HG03565 (cell line): ENCODE data around the gene RADIL.

Experiments used
- ATAC-seq: cut with Tn5 transposase; IDR thresholded peaks from one replicate; pipeline ENCODE4 v1.9.1; 2021; ENCODE audit warnings: mild to moderate bottlenecking, moderate library complexity; ENCODE audit not compliant: unreplicated experiment

The RADIL gene

DNA sequence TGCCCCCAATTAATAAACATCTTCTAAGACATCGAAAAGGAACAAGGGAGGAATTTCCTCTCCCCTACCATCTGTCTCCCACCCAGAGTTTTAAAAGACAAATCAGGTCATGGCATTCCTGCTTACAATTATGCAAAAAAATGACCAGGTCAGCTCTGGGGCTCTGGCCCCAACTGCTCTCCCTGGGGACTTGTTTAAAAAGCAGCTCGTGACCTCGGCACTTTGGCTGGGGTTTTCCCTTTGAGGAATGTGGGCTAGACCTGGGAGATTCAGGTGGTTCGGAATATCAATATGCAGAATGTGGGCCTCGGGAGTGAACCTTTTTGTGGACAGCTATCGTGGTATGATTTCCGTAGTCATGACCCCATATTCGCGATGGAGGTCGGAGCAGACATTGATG, 648 bp upstream of the RADIL start:
- ATAC-seq = no peak

DNA sequence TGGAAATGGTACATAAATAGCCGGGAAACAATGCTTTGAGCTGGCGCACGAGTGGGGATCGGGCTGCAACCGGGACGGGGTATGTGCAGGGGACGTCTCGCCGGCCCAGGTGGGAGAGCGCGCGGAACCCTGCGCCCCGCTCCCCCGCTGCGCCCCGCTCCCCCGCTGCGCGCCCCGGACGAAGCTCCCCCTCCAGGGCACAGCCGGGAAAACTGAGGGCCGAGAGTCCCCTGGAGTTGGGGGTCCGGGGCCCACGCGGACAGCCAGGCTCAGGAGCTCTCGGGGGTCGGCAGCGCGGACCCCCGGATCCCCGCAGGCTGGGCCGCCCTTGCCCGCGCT, 514 bp downstream of the RADIL start:
- no peak for ATAC-seq

DNA sequence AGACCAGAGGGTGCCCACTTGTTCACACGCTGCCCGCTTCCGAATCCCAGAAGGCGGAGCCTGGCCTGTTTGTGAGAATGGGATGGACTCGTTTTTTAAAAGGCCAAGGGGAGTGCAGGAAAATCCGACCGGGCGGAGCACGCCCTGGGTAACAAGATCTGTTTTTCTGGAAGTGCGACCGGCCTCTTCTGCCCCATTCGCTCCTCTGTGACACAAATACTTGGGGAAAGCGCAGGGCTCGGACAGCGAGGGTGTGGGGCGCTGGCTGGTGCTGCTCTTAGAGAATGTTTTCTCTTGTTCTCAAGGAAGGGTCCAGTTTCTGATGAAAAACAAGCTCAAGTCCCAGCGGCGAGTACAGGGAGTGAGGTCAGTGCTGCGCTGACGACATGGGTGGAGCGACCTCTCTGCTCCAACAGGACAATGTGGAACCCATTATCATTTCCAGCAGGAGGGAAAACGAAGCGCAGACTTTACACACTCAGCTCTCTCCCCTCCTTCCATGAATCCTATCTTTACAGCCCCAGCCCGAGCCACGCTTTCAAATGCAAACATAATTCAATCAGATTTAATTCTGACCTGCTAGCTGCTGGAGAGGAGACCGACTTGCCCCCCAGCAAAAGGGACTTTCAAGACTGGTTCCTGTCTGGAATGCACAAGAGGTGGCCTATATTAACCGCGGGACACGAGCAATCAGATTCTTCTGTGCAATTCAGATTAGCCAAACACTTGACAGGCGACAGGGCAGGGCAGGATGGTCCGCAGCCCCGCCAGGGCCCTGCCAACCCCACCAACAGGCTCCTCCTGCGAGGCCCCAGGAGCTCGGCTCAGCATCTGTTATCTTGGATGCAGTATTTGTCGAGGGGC, 1.1 kb downstream of the RADIL start:
- no peak for ATAC-seq

- ATAC-seq = no peak
Measured at GRCh38 chr7:4880218-4880617, 3.3 kb downstream of the RADIL start.

DNA sequence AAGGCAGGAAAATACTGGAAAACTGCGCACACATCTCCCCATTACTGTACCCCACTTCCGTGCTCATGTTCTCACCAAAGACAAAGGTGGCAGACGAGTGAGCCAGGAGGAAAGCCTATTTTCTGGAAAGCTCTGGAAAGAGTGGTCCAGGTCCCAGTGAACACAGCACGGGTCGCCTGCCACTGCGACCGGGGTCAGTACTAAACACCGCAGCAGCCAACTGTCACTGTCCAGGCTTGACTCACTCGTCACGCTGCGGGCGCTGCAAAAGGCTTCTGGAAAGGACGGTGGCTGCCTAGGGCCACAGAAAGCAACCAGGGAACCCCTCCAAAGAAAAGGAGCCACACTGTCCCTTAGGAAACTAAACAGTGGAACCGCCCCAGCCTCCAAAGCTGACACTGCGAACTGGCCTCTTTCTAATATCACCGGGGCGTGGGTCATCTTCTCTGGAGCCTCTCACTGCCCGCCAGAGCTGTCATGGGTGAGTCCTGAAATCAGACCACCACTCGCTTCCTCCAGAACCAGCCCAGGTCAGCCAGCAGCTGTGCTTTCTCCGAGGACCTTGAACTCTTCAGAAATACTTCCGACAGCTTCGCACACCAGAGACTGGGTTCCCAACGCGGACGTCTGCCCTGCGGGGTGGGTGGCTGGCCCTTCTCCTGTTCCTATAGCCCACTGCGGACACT, 4.0 kb downstream of the RADIL start:
- no peak for ATAC-seq

- no peak for ATAC-seq
Measured at GRCh38 chr7:4878336-4879335, 4.9 kb downstream of the RADIL start.

DNA sequence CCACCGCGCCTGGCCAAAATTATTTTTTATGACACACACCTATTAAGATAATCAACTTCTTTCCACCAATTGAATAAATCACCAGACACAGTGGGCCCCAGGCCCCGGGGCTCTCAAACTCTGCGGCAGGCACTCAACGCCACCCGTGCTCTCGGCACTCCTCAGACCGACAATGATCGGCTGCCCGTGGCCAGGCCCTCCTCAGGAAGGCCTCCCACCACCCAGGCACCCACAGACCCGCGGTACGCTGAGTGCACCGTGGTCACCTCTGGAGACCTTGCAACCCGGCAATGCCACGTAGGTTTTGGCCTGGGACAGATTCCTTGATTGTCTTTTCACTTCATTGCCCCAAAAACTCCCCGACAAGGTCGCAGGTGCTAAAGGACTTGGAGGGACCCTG, 6.9 kb downstream of the RADIL start:
- ATAC-seq = no peak

DNA sequence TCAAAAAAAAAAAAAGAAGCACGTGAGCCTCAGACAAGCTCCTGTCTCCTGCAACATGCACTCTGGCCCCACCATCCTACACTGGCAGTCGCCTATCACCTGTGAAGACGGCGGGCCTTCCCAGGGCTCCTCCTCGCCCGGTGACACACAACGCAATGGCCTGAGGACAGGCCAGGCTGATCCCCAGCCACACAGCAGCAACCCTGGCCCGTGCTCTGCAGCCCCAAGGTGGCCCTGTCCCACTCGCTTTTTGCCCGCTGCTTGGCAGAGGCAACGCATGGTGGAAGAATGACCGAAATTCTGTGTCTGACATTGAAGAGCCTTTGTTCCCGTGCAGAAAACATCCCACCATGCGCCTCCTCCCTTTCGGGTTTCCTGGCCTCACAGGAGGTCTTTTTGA, 8.1 kb downstream of the RADIL start:
- ATAC-seq = no peak

- ATAC-seq = no peak
Measured at GRCh38 chr7:4873071-4873944, 10.2 kb downstream of the RADIL start.

- no peak for ATAC-seq
Measured at GRCh38 chr7:4871930-4872675, 11.4 kb downstream of the RADIL start.

DNA sequence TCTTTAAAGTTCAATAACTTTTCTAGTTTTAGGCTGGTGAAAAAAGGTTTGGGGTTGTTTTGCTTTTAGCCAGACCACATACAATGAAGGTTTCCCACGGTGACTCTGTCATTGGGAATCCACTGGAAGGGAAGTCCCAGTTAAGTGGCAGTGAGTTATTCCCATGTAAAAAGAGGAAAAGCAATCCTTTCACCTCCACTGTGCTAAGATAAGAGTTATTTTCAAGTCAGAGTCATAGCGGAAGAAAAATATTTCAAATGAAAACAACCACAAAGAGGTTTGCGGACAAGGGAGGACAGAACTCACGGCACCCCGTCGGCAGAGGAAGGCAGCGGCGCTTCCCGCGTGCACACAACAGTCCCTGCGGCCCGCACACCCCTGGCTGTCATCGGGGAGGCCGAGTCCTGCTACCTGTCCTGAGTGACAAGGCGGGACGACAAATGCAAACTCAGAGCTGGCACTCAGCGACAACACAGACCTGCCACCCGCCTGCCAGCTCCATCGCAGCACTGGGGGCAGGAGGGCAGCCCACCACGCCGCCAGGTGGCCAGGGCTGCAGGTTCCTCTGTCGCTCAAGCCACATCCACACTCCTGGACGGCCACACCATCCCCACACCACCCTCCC, 12.3 kb downstream of the RADIL start:
- ATAC-seq = no peak

- ATAC-seq = no peak
Measured at GRCh38 chr7:4868493-4868892, 15.0 kb downstream of the RADIL start.

DNA sequence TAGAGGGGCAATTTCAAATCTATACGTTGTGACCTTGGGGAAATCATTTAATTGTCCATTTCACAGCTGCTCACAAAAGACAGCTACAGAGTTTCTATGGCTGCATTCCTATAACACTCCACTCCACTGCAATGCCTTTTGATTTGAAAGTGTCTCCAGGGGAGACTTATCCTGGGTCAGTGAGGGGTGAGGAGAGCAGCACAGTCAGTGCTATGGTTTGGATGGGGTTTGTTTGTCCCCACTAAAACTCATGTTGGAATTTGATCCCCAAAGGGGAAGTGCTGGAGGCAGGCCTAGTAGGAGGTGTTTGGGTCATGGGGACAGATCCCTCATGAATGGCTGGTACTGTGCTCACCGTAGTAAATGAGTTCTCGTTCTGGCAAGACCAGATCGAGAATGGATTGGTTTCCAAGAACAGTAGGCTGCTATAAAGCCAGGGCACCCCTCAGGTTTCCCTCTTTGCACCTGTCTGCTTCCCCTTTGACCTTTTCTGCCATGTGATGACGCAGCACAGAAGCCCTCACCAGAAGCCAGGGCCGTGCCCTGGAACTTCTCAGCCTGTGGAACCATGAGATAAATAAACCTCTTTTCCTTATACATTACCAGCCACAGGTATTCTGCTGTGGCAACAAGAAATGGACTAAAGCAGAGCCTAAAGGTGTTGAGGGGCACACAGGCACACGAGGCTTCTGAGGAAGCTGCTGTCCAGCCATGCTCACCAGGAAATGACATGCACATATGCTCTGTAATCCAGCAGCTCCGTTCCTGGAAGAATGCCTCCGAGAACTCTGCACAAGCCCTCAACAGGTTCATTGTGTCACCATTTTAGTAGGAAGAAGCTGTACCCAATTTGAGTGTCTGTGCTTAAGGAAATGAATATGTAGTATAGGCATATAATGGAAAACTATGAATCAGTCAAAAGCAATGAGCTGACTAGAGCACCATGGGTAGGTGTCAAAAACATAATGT, 16.7 kb downstream of the RADIL start:
- no peak for ATAC-seq

GRCh38 chr7:4862156-4862555, 21.4 kb downstream of the RADIL start:
- no peak for ATAC-seq

DNA sequence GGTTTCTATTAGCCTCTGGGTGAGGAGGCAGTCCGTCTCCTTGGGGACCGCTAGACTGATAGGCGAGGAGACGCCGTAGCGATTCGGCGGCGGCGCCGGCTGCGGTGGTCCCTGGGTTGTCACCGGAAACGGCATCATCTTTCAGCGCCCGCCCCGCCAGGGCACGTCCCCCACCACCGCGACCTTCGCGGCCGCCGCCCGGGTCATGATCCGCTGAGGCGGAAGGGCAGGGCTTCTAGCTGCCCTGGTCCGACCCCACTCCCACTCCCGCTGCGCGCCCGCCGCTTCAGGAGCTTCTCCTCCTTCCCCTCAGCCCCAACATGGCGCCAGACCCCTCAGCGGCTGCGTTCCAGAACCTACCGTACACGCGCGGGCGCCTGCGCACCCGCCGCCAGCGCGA, 21.8 kb downstream of the RADIL start, which contains the start of gene PAPOLB:
Gene PAPOLB, minus strand, starts transcription at position 358 of the 400 bp plus-strand sequence. Its CDS starts 220 bp downstream, at position 138.
- no peak for ATAC-seq

- ATAC-seq = no peak
Measured at GRCh38 chr7:4861227-4861626, 22.3 kb downstream of the RADIL start.

DNA sequence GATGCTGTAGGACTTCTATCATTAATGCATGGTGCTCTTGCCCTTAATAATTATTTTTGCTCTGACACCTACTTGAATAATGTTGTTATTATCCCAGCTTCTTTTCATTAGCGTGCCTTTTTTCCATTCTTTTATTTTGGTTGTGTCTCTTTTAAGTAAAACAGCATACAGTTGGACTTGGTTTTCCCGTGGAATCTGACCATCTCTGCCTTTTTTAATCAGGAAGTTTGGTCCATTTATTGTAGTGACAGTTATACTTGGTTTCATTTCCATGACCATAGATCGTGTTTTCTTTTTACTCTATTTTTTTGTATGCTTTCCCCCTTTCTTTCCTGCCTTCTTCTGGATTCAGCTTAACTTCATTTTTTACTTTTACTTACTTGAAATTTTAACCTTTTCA, 26.3 kb downstream of the RADIL start:
- ATAC-seq = no peak
